ENCODE results near the gene KRT72.

Gene KRT72

GRCh38 chr12:52575256-52575655 is 26.0 kb downstream of the KRT72 start:
- DNase-seq = no peak

DNA sequence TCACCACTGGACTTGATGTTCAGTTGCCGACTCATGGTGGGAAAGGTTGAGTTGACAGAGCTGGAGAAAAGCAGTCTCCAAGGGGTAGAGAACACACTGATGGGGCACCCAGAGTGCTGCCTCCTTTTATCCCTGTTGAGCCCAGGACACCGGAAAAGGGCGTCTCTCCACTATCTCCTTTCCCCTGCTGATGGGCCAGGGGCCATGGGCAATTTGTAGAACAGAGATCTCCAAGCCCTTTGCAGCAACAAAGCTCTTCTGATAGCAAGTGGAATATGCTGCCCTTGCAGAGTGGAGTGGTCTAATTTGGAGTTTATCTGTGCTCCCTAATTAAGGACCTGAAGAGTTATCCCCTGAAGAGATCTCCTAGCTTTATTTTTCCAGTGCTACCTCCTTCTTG is 27.5 kb downstream of the KRT72 start, which contains the start of gene KRT74:
TSS of gene KRT74 (minus strand) at position 101 of the 400 bp plus-strand sequence. CDS start at position 35, 66 bp downstream.
- no peak for DNase-seq

- no peak for DNase-seq
Observed at GRCh38 chr12:52573306-52573705, 28.0 kb downstream of the KRT72 start.

DNA sequence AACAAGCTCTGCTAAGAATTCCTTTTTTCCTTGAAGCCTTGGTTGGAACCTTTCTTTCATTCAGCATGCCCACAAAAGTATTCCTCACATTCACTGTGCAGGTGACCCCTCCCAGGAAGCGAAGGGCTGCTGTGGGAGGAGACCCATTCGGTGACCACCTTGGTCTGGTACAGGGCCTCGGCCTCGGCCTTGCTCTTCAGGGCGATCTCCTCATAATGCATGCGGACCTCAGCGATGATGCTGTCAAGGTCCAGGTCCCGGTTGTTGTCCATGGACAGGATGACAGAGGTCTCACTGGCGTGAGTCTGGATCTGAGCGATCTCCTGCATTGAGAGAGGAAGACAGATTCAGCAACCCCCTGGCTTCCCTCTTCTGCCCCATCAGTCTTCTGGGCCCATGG is 30.8 kb downstream of the KRT72 start:
- no peak for DNase-seq

DNA sequence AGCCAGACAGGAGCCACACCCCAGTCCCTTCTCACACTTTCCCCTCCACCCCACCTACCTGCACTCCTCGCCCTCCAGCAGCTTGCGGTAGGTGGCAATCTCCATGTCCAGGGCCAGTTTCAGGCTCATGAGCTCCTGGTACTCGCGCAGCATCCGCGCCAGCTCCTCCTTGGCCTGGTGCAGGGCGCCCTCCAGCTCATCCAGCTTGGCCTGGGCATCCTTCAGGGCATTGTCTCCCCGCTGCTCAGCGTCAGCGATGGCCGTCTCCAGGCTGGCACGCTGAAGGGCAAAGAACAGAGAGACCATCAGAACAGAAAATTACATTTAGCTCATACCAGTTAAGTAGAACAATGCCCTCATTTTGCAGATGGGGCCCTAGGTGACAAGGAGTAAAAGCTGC is 33.2 kb downstream of the KRT72 start:
- DNase-seq = no peak

DNA sequence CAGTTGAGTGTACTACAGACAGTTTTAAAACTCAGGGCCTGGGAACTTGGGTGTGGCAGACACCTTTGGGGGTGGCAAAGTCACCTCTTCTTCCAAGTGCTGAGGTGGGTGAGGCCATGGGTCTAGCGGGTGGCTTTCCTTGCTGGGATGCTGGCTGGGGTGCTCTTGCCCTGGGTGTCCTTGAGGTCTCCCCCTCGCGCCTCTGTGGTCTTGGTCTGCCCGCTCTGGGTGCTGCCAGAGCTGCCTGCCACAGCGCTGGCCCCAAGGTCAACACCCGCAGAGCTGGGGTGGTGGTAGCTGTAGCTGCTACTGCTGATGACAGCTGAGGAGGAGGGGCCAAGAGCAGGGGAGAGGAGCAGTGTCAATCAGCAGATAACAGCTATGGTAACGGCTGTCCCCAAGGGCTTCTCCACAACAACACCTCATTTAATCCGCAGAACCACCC is 34.4 kb downstream of the KRT72 start:
- no peak for DNase-seq

DNA sequence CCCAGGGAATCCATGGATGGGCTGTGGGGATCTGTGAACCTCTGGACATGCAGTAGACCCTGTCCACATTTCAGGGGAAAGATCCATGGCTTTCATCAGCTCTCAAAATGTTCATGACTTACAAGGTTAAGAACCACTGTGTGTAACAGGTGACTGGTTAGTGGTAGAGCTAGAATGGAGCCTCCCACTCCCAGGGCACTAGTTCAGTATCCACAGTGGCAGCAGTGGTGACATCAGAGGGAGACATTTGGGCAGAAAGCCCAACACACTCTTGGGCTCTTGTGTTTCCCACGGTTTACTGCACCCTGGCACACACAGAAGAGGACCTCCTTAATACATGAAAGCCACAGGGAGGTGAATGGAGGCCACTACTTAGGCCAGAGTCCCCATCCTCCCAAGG is 36.7 kb downstream of the KRT72 start:
- no peak for DNase-seq

- no peak for DNase-seq
Observed at GRCh38 chr12:52561880-52562449, 39.3 kb downstream of the KRT72 start.

GRCh38 chr12:52559979-52560378 is 41.3 kb downstream of the KRT72 start:
- DNase-seq = no peak

DNA sequence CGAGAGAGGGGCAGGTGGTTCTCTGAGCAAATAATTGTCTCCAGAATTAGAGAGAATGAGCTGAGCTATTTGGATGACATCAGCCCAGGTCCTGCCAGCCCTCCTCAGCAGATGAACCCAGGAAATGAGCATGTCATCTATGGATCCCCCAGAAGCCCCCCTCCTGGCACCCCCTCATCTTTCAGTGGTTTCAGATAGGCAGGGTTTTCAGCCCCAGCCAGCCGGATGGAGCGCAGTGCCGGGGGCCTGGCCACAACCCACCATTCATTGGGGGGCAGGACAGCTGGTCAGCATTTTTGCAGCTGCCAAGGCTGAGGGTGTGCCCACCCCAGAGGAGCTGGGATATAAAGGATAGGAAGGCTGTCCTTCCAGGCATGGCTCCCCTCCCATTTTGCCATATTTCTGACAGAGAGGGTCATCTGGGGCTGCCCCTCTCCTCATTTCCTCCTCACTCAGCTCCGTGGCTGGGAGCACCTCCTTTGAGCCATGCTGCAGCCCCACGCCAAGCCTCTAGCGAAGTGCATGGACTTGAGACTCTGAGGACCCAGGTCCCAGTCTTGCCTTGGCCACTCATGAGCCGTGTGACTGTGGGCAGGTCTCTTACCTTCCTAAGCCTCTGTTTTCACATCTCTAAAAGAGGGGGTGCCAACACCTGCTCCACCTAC is 42.4 kb downstream of the KRT72 start:
- DNase-seq = no peak

GRCh38 chr12:52557476-52557875 is 43.8 kb downstream of the KRT72 start:
- no peak for DNase-seq

DNA sequence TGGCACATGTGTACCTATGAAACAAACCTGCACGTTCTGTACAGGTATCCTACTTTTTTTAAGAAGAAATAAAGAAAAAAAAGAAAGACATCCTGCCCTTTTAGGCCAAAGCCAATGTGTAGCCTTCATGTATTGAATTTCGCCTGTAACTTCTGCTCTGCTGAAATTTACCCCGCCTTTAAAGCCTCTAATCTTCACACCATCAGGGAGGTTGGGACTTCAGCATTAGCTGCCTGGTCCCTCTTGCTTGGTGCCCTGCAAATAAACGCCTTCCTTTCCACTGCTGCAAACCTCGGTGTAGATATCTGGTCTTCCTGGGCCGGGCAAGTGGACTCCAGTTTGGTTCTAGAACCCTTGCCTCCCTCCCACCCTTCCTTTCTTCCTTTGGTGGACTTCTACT is 45.7 kb downstream of the KRT72 start:
- no peak for DNase-seq

DNA sequence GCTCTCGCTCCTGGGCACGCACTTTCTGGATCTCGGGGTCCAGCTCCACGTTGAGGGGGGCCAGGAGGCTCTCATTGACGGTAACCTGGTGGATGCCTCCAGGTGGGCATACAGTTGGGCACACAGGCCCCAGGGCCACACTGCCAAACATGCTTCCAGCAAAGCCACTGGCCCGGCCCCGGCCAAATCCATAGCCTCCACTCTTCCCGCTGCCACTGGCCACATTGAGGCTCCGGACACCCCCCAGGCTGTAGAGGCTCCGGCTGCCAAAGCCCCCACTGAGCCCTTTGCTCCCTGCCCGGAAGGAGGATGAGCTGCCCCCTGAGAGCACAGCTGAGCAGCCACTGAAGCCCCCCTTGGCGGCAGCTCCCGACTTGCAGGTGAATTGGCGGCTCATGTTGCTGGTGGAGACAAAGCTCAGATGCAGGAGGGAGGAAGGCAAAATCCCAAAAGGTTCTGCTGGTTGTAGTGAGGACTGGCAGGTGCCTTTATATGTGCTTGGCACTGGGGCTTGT is 48.5 kb downstream of the KRT72 start, which contains the start of gene KRT71:
TSS of gene KRT71 (minus strand) at position 465 of the 515 bp plus-strand sequence. CDS start at position 397, 68 bp downstream.
- DNase-seq = no peak

- DNase-seq = no peak
Observed at GRCh38 chr12:52552055-52552454, 49.2 kb downstream of the KRT72 start.

DNA sequence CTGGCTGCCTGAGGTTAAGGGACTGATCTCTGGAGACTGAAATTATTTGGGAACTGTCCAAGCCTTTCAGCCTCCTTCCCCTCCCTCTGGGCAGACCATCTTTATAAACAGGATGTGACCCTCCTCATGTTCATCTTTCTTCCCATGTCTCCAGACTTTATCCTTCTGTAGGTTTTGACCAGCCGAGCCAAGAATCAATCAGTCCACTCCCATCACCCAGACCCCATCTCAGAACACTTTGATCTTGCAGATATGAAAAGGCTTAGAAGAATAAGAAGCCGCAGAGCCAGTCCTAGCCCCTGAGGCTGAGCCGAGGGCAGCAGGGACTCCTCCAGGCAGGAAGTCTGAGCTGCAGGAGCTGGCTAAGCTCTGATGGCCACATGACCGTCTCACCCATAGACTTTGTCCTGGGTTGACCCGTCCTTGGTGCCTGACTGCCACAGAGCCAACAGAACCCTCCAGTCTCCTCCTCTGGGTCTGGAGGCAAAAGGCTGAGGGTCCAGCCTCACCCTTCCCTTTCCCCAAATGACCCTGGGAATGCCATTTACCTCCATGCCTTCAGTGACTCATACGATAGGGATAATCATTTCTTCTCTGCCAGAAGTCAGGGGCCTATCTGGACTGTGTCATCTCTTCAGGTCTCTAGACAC is 49.9 kb downstream of the KRT72 start:
- DNase-seq = no peak

DNA sequence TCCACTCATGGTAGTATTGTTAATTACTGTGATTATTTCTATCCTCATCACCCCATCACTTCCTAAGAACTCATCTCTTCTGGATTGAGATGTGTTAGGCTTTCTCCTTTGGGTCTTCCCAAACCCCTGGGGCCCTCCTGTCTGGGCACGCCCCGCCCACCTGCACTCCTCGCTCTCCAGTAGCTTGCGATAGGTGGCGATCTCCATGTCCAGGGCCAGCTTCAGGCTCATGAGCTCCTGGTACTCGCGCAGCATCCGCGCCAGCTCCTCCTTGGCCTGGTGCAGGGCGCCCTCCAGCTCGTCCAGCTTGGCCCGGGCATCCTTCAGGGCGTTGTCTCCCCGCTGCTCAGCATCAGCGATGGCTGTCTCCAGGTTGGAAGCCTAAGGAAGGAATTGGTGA is 55.1 kb downstream of the KRT72 start:
- DNase-seq = no peak

DNA sequence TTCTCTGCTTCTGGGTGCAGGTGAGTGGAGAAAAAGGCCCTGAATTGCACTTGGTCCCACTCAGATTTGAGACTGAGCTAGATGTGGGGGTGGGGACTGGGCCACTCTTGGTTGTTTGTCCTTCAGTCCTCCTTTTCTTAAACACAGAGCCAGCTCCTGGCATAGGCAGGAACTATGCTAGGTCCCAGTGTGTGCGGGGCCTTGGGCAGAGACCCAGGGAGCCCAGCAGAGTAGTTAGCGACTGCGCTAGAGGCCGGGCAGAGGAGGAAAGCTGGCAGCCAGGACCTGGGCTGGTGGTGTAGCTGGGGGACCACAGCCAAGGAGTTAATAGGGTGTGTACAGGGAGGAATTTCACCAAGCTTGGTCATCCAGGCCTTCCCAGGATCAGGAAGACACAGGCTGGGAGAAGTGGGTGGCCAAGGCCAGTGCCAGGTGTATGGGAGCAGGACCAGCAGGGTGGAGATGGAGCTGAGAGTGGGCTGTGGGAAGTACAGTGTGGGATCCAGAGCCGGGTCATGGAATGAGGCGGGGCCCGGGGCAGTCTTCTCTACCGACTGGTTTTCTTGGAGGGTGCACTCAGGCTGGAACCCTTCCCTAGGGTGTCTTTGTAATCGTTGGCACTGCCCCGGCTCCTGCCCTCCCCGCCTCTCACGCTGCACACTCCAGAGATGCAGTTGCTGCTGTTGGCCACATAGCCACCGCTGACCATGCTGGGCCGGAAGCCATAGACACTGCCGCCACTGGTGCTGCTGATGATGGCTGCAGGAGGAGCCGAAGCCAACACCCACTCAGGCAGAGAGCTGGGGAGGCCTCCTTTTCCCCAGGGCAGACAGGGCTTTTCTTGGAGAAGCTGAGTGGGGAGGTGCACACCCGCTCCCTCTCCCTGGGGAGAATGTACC is 57.0 kb downstream of the KRT72 start:
- DNase-seq = no peak

DNA sequence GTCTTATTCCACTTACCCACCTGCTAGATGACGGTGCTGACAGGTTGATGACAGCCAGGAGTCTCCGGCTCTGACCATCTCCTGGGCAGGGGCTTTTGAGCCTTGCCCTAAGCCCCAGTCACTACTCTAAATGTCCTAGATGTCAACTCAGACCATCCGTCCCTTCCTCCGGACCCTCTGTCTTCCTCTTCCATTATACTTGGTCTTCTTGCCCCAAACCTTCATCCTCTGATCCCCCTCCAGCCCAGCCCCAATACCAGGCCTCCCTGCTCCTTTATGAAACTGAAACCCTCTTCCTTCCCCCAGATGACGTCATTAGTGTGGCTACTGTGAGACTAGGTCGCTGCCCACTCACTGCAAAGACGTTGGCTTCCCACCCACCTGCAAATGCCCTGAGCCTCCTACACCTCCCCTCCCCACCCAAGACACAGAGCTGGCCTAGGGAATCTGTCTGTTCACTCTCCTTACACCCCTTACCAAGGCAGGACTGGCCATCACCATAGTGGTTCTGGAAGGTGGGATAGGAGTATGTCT is 58.4 kb downstream of the KRT72 start:
- DNase-seq = no peak

DNA sequence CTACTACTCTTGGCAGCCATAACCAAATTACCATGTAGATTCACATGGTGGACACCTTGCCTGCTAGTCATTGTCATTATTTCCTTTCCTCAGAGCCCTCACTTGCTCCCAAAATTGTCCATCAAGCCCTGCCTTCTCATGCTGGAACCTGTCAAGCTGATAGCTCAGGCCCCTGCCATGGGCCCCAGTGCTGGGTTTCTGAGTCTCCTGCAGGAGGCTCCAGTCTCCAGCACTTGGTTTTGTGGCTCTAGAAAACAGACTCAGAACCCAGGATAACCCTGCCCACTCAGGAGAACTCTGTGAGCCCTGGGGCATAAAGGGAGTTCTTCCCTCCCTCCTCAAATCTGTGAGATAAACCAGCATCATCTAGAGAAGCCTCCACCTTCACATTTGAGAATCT is 59.1 kb downstream of the KRT72 start:
- DNase-seq = no peak

DNA sequence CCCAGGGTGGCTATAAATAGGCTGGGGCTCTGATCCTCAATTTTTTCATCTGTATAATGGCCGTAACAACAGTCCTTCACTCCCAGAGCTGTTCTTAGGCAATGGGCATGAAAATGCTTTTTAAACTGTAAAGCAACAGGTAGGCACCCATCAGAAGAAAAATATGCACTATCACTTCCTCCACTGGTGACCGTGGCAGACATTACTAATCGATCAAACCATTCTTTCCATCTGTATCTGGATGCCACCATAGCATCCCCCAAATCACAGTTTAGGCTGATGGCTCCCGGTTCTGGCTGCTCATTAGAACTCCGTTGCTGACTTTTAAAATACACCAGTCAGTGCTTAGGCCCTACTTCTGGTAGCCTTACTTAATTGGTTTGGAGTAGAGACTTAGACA is 59.6 kb downstream of the KRT72 start:
- DNase-seq = no peak

- DNase-seq = no peak
Observed at GRCh38 chr12:52540531-52540930, 60.7 kb downstream of the KRT72 start.

DNA sequence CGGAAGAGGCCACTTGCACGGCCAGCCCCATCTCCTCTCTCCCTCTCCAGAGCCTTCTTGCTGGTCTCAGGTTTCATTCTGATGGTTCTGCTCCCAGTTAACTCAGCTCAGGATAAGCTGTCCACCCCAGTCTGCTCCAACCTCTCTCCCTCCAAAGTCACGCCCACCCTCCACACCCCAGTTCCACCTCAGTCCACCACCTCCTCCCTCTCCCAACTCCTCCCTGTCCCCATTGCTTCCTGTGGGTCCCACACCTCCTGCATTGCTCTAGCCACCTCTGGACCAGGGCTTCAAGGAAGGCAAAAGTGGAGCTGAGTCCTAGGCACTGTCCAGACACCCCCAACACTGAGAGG is 61.5 kb downstream of the KRT72 start:
- no peak for DNase-seq

Data from activated CD4-positive, CD25-positive, alpha-beta regulatory T cell (primary cell).